Omental fat pad (tissue), 4 donors: ENCODE data around the gene EFEMP1. TPM values are rescaled to one million over a fixed set of nuclear protein-coding genes. Genes with fewer than 3 reads are reported as not detected.

Experiments
- ATAC-seq: fragments of 150-250 bp; one replicate; pipeline ENCODE4 v1.9.1; 2016; ENCODE audit warnings: mild to moderate bottlenecking, moderate library complexity; ENCODE audit not compliant: low FRiP score
- DNase-seq: peaks from one replicate; pipeline ENCODE4 v3.0.0-alpha.2; 2019; ENCODE audit warnings: low spot score
- CTCF ChIP-seq, 3 donors: fragments of 450-650 bp; IDR thresholded peaks; one replicate each; pipeline ENCODE4 v1.5.1; 2016 to 2017; ENCODE audit warnings: antibody characterized with exemption in 3 of 3, mild to moderate bottlenecking in 3 of 3, moderate library complexity in 2 of 3
- total RNA-seq, 4 donors: library from RNA; depleted of rRNA; stranded (reverse); fragments of >200 nt; gene quantifications; one replicate each; pipeline ENCODE4 v1.1.0, GENCODE V29; 2016

The EFEMP1 gene
- total RNA-seq, 4 donors from 2014 or later: 225 to 1,590 (median 659) TPM

- TF ChIP-seq CTCF (IDR thresholded peaks at IDR 0.05): no peak
- DNase-seq: no peak
- ATAC-seq: peak; percentile 65
Measured at GRCh38 chr2:55891671-55892094, 31.9 kb downstream of the EFEMP1 start.

- ATAC-seq (no peak), DNase-seq (no peak)
- TF ChIP-seq CTCF (IDR thresholded peaks at IDR 0.05): no peak
Measured at GRCh38 chr2:55888936-55889335, 34.6 kb downstream of the EFEMP1 start.

GRCh38 chr2:55887901-55888624, 35.5 kb downstream of the EFEMP1 start:
- no peak for TF ChIP-seq CTCF (IDR thresholded peaks at IDR 0.05)
- ATAC-seq (no peak), DNase-seq (no peak)

GRCh38 chr2:55887351-55887750, 36.2 kb downstream of the EFEMP1 start:
- no peak for DNase-seq
- no peak for TF ChIP-seq CTCF (IDR thresholded peaks at IDR 0.05)
- no peak for ATAC-seq

- no peak for DNase-seq
- ATAC-seq: no peak
- no peak for TF ChIP-seq CTCF (IDR thresholded peaks at IDR 0.05)
Measured at GRCh38 chr2:55885944-55886281, 37.7 kb downstream of the EFEMP1 start.

GRCh38 chr2:55885127-55885943, 38.2 kb downstream of the EFEMP1 start:
- TF ChIP-seq CTCF (IDR thresholded peaks at IDR 0.05): no peak
- no peak for DNase-seq
- ATAC-seq: peak; percentile 68
